Glomerular endothelial cell (primary cell): Measurements from ENCODE around the gene PSME4. TPM values are rescaled to one million over a fixed set of nuclear protein-coding genes. Genes with fewer than 3 reads are reported as not detected.

Experiments used
- DNase-seq: peaks from one replicate; pipeline ENCODE4 v3.0.0-alpha.2; 2011; ENCODE audit warnings: low read depth, low spot score; ENCODE audit errors: extremely low read depth
- total RNA-seq: library from RNA; depleted of rRNA; stranded (reverse); fragments of >200 nt; gene quantifications from 2 replicates; pipeline ENCODE4 v1.2.3, GENCODE V29; 2015

PSME4 gene, protein sequence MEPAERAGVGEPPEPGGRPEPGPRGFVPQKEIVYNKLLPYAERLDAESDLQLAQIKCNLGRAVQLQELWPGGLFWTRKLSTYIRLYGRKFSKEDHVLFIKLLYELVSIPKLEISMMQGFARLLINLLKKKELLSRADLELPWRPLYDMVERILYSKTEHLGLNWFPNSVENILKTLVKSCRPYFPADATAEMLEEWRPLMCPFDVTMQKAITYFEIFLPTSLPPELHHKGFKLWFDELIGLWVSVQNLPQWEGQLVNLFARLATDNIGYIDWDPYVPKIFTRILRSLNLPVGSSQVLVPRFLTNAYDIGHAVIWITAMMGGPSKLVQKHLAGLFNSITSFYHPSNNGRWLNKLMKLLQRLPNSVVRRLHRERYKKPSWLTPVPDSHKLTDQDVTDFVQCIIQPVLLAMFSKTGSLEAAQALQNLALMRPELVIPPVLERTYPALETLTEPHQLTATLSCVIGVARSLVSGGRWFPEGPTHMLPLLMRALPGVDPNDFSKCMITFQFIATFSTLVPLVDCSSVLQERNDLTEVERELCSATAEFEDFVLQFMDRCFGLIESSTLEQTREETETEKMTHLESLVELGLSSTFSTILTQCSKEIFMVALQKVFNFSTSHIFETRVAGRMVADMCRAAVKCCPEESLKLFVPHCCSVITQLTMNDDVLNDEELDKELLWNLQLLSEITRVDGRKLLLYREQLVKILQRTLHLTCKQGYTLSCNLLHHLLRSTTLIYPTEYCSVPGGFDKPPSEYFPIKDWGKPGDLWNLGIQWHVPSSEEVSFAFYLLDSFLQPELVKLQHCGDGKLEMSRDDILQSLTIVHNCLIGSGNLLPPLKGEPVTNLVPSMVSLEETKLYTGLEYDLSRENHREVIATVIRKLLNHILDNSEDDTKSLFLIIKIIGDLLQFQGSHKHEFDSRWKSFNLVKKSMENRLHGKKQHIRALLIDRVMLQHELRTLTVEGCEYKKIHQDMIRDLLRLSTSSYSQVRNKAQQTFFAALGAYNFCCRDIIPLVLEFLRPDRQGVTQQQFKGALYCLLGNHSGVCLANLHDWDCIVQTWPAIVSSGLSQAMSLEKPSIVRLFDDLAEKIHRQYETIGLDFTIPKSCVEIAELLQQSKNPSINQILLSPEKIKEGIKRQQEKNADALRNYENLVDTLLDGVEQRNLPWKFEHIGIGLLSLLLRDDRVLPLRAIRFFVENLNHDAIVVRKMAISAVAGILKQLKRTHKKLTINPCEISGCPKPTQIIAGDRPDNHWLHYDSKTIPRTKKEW (N-terminal part only)
- total RNA-seq = 37.2 and 49.1 TPM in 2 replicates

DNA sequence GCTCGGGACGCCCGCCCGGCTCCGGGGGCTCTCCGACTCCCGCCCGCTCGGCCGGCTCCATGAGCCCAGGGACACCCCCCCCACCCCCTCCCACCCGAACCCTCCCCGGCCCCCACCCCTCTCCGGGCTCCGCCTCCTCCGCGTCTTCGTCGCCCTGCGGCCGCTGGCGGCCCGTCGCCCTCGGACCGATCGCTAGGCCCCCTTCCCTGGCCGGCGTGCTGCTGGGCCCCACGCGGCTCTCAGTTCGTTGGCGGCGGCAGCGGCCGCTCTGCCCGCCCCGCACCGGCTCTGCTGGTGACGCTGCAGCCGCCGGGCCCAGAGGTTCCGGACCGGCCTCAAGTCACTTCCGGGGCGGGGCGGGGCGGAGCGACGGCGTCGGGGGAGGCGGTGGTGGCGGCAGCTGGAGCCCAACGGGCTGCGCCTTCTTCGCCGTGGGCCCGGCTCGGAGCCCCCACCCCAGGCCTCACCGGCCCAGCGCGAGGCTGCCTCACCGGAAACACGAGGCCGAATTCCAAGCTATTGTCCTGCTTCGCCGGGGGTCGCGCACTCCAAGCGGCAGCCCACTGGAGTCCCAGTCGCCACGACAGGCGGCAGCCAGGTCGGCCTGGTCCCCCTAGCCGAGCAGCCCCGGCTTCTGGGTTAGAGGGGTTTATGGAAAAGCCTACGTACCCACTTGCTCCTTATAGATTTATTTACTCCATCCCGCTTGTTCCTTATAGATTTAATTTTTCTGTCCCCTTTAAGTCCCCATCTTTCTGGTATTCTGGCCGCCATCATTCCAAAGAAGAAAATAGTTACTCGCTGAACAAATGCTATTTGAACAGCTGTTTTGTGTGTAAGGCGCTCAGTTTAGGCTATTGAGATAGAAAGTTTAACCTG, at the start of gene PSME4:
Gene PSME4, minus strand, starts transcription at position 270 of the 879 bp plus-strand sequence. Its CDS starts 209 bp downstream, at position 61.
- DNase-seq = no peak

DNA sequence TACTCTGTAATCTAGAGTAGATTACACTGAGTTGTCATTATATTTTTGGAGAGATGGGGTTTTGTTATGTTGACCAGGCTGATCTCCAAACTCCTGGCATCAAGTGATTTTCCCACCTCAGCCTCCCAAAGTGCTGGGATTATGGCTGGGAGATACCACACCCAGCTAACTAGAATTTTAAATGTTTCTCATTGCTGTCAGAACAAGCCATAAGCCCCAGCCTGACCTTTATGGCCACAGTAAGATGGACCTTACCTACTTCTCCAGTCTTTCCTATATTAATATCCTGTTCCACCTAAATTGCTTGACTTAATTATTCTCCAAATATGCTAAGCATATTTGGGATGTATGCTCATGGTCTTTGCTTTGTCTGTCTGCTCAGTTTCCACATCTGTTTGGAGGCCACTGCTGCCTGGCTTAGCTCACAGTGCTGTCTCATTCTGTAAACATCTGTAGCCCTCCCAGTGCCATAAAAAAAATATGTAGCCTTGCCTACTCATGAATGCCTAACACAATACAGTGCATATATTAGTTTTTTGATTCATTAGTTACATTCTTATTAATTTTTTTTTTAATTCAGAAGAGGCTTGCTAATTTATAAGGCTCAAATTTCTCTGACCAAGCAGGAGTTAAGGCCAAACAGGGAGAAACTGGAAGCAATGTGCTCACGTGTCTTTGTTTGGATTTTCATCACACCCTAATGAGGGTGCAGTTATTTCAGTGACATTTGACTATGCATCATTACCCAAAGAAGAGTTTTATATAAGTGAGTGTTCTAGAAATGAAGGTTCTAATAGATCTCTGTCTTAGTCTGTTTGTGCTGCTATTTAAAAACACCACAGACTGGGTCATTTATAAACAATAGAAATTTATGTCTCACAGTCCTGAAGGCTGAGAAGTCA, 45.3 kb upstream of the PSME4 start:
- no peak for DNase-seq

DNA sequence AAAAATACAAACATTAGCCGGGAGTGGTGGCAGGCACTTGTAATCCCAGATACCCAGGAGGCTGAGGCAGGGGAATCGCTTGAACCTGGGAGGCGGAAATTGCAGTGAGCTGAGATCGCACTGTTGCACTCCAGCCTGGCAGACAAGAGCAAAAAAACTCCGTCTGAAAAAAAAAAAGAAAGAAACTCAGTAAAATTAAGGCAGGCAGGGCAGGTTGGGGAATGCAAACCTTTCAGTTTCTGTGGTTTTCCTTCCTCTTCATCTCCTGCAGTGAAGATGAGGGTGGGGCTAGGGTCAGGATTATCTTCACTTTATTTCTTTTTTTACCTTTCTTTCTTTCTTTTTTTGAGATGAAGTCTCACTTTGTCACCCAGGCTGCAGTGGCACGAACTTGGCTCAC, 43.2 kb upstream of the PSME4 start:
- no peak for DNase-seq

DNA sequence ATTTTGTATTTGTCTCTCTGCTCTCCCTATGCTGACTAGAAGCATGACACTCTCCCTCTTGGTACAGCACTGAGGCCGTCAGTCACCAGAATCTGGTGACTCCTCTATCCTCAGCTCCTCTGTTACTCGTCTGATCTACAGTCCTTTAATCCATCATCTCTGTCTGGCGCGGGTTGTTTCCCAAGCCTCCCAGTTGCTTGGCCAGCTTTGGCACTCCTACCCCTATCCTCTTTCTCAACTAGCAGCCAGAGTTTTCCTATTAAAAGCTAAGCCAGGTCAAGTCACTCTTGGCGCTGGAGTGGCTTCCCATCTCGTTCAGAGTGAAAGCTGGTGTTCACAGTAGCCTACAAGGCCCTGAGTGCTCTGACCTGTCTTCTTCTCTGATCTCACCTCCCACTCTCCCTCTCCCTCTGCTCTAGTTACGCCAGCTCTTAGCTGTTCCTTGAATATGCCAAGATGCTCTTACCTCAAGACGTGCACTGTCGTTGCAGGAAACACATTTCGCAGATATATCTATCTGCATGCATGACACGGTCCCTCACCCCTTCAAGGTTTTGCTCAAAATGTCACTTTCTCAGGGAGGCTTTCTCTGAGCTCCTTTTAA, 41.8 kb upstream of the PSME4 start:
- DNase-seq = no peak

DNA sequence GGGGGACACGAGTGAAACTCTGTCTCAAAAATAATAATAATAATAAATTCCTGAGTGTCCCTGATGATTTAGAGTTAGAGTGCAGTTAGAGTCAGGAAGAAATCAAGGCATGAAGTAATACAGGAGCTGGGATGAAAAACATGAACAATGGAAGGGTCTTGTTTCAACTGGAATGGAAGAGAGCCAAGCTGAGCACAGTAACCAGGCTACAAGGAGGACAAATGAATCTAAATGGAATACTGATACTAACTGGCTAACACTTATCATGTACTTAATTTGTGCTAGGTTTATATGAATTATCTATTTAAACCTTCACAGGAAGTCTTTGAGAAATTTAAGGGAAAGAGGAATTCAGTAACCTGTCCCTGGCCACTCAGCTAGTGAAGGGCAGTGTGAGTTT, 38.8 kb upstream of the PSME4 start:
- DNase-seq = no peak

DNA sequence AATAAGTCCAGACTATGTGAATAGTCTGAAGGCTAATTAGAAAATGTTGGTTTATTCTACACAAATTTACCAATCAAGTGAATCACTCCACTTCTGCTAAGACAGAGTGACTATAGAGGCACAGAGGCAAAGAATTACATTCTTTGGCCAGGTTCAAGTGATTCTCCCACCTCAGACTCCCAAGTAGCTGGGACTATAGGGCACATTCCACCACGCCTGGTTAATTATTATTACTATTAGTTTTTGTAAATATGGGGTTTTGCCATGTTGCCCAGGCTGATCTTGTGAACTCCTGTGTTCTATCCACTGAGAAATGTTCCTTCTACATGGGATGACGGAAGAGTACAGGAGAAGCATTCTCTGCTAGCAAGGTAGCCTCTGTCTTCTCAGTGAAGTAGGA, 37.6 kb upstream of the PSME4 start:
- DNase-seq = no peak

DNA sequence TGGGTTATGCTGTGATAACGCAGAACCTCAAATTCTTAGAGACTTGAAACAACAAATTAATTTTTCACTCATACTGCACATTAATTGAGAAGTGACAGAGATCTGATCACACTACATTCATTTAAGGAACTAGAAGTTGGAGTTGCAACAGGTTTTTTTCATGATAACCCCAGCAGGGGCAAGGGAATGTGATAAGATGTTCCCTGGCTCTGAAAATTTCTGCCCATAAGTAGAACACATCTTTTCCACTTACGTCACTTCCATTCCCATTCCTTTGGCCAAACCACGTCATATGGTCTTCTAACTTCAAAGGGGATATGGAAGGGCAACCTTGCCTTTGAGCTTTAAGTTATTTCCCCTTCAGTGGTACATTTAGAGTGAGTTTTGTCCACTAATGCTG, 29.7 kb upstream of the PSME4 start:
- no peak for DNase-seq

DNA sequence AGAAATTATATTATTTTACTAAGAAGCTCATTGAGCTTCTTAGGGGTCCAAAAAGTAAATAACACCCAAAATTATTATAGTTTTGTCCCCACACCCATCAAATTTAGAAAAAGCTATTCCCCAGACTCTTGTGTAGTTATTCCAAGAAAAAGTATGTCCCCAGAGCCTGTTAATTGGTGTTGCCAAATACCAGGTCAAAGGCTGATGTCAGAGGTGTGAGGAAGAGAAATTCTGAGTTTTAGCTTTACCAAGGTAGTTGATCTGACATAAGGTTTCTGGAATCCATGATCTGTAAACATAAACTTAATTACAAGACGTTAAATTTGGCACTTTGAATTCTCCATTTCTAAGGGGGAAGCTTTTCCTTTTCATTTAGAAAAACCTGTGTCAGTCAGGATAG, 29.3 kb upstream of the PSME4 start:
- no peak for DNase-seq

DNA sequence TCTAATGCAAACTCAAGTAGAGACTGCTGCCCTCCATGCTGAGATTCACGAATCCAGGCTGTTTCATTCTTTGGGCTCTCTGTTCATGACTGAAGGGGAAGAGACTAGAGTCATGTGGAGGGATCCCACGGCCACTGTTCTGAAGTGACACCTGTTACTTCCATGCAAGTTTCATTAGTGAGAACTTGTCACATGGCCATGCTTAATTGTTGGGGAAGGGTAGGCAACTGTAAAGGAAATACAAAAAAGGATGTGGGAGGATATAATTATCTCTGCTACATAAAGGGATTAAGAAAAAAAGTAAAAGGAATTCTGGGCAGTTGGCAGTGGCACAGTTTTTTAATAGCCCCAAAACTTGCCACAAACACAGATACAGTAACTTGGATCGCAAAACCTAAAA, 28.0 kb upstream of the PSME4 start:
- no peak for DNase-seq

DNA sequence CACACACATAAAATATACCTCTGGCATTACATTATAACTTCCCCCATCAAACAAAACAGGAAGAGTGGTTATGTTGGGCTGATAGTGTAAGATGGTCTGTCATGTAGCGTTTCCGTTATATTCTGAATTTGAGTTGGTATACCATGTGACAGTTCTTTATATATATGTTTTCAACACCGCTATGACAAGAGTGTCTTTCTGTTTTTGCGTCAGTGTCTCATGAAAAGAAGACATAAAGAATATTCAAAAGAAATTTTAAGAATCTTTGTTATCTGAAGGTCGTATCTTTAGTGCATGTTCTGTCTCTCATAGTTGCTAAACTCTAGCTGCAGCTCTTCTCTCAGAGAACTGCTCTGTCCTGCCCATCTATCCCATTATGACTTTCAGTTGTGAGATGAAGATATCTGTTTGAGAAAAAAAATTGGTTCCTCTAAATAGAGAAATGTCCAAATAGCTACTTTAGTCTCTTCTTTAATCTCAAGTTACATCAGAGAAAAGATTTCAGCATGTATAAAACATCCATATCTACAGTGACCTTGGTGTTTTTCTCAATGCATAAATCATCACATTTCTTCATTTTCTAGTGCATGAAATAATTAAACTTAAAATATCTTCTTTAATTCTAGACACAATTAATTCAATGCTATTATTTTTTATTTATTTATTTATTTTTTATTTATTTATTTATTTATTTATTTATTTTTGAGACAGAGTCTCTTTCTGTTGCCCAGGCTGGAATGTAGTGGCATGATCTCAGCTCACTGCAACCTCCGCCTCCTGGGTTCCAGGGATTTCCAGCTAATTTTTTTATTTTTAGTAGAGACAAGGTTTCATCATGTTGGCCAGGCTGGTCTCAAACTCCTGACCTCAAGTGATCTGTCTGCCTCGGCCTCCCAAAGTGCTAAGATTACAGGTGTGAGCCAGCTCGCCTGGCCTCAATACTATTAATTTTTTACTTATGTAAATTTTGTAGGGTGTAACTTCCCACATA, 24.3 kb upstream of the PSME4 start:
- DNase-seq = no peak

DNA sequence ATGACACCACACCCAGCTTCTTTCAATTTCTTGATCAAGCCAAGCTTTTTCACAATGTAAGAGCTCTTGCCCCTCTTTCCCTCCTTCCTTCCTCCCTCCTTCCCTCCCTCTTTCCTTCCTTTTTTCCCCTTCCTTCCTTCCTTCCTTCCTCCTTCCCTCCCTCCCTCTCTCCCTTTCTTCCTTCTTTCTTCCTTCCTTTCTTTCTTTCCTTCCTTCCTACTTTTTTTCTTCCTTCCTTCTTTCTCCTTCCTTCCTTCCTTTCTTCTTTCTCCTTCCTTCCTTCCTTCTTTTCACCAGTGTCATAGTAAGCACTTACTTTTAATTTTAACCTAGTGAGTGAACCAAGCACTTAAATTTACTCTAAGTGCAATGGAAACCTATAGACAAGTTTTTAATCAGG, 21.2 kb upstream of the PSME4 start:
- no peak for DNase-seq

DNA sequence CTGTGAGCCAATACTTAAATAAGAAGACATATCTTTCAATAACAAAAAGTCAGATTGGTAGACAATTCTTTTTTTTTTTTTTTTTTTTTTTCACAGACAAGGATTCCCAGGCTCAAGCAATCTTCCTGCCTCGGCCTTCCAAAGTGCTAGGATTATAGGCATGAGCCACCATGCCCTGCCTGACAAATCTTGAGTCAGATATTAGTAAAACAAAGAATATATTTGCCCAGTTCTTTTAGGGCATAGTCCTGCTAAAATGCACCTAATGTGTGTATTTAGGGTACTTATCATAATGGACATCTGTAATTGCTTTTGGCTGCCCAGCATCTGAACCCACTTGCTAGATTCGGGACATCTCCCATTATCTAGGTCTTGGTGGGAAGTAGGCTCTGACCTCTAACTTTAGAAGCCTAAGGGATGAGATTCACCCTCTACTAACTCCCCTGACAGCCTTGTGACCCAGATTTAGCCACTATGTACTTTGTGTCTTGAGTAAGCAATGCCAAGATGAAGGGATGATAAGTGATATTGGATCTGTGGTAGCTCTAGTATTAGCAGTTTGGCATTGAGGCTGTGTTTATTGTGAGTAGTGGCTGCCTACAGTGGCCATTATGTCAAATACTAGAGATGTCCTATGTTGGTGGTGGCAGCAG, 18.5 kb upstream of the PSME4 start:
- DNase-seq = no peak

DNA sequence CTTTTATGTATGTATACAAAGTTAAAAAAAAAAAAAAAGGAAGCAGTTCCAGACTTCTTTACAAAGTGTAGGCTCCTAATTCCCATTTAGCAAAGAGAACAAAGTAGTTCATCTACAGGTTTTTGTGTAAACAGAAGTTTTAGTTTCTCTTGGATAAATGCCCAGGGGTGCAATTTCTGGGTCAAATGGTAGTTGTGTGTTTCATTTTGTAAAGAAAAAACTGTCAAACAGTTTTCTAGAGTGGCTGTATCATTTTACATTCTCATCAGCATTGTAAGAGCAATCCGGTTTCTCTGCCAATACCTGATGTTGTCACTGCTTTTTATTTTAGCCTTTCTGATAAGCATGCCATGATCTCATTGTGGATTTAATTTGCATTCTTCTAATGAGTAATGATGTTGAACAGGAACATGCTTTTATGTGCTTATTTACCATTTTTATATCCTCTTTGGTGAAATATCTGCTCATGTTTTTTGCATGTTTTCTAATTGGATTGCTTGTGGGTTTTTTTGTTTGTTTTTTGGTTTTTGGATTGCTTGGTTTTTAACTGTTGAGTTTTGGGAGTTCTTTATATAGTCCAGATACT, 16.6 kb upstream of the PSME4 start:
- no peak for DNase-seq

DNA sequence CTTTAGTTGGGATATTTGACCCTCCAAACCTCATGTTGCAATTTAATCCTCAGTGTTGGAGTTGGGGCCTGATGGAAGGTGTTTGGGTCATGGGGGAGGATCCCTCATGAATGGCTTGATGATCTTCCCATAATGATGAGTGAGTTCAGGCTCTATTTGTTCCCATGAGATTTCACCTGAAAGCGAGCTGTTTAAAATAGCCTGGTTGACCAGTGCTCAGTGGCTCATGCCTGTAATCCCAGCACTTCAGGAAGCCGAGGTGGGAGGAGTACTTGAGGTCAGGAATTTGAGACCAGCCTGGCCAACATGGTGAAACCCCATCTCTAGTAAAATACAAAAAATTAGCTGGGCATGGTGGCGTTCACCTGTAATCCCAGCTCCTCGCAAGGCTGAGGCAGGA, 14.9 kb upstream of the PSME4 start:
- DNase-seq = no peak

DNA sequence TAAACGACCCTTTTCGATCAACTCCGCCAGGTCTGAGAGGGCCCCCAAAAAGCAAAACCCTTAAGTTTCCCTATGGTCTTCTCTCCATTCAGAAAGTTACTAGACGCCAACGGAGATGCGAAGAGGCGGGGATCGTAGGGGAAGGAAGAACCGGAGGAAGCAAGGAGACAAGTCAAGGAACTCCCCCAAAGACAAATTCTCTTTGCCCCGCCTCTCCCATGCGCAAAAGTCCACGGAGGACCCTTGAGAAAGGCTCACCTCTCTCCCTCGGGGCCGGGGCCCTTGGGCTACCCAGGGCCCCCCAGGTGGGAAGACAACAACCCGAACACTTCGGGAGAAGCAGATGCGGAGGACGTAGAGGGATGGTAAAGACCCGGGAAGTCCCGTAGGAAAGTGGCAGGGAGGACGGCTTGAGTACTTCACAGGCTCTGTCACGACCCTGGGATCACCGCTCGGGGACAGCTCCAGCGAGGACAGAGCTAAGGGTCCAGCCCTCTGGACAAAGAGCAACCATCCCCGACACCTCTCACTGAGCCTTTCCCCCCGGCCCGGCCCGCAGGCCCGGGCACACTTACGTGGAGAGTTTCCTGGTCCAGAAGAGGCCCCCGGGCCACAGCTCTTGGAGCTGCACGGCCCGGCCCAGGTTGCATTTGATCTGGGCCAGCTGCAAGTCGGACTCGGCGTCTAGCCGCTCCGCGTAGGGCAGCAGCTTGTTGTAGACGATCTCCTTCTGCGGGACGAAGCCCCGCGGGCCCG, 647 bp downstream of the PSME4 start:
- DNase-seq = no peak
